ENCODE measurements around the gene ATP5F1D.

The ATP5F1D gene

DNA sequence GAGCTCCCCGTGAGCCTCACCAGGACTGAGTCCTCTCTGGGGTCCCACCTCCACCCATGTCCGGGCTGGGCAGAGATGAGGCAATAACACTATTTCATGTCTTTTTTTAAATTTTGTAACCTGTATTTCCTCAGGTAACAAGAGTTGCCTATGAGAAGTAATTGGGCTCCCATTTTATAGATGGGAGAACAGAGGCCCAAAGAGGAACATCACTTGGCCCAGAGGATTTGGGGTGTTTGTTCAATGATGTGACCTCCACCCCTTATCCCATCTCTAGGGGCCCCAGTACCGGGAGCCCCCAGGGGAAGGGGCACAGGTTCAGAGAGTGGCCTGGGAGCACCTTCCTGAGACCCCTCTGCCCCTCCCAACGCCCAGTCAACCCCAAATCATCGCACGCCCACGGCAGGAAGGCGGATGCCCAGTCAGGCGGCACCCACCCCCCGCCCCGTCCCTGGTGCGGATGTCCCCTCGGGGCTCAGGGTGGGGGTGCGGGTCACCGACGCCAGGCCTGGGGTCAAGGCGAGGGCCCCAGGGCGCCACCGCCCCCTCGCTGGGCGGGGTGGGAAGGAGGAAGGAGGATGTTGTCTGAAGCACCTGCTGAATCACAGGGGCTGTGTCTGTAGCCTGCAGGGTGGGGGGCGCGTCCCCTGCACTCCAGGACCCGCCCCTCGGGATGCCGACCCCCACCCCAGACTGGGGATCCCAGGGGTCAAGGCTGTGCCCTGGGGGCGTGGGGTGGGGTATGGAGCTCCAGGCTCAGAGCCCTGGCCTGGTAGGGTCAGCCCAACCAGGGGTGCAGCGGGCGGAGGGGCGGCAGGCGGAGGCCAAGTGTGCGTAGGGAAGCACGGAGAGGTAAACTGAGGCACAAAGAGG is 18.6 kb downstream of the ATP5F1D start:
- Histone ChIP-seq H4K20me1 (ENCODE audit: insufficient read depth) (no peaks in the 10 kb centered on the region), H3K4me2 (peak overlapping the region; percentile 86), H2AFZ (ENCODE audit: low read depth) (no peak overlapping the region), H3K36me3 (ENCODE audit: insufficient read depth) (no peaks in the 10 kb centered on the region; the same call in 1 of the 2 replicates), H3K9ac (peak overlapping the region; percentile 62; the same call in 1 of the 2 replicates), H3K79me2 (ENCODE audit: insufficient read depth, low read depth) (no peaks in the 10 kb centered on the region), H3K27me3 (ENCODE audit: insufficient read depth, low read depth) (no peaks in the 10 kb centered on the region), H3K27ac (peak overlapping the region; percentile 74), H3K4me1 (ENCODE audit: low read depth, poor library complexity, severe bottlenecking) (peaks cover 29% of the 10 kb centered on the region), H3K4me3 (IDR thresholded peaks at IDR 0.05; ENCODE audit: insufficient read depth, low read depth, low read length) (no peak overlapping the region)
- TF ChIP-seq, protein P1, sequence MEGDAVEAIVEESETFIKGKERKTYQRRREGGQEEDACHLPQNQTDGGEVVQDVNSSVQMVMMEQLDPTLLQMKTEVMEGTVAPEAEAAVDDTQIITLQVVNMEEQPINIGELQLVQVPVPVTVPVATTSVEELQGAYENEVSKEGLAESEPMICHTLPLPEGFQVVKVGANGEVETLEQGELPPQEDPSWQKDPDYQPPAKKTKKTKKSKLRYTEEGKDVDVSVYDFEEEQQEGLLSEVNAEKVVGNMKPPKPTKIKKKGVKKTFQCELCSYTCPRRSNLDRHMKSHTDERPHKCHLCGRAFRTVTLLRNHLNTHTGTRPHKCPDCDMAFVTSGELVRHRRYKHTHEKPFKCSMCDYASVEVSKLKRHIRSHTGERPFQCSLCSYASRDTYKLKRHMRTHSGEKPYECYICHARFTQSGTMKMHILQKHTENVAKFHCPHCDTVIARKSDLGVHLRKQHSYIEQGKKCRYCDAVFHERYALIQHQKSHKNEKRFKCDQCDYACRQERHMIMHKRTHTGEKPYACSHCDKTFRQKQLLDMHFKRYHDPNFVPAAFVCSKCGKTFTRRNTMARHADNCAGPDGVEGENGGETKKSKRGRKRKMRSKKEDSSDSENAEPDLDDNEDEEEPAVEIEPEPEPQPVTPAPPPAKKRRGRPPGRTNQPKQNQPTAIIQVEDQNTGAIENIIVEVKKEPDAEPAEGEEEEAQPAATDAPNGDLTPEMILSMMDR (conservative IDR thresholded peaks at IDR 0.05; ENCODE audit: low read depth, low read length): no peak

DNA sequence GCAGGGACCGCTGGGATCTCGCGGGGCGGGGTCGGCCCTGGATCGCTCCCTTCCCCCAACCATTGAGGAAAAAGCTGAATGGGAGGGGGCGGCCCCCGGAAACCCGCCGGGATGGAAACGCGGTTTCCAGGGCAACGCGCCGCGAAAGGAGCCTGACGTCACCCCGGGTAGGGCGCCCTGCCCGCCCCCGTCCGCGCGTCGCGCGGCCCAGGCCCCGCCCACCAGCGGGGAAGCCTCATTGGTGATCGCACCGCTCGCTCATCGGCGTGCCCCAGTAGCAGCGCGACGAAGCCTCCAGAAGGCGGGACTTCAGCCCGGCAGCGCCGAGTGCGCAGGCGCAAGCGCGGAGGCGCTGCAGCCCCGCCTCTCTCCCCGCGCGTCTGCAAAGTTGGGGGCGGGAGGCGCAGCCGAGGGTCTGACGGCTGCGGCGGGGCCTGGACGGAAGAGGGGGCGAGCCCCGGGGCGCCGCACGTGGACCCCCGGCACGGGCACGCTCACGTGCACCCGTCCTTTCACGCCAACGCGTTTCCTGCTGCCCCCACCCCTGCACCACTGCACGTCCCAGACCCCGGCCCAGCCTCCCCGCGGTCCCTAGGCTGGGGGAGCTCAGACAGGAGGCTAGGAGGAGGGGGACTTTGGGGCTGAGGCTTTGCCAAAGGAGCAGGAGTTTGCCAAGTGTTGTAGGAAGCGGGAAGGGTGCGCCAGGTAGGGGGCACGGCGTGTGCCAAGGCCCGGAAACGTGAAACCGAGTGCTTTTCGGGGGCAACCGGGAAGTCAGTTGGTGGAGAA is 19.4 kb downstream of the ATP5F1D start:
- Histone ChIP-seq H2AFZ (ENCODE audit: low read depth) (peak overlapping the region; percentile 34; the same call in 1 of the 2 replicates), H3K4me1 (ENCODE audit: low read depth, poor library complexity, severe bottlenecking) (peaks cover 32% of the 10 kb centered on the region), H4K20me1 (ENCODE audit: insufficient read depth) (no peaks in the 10 kb centered on the region), H3K4me2 (peak overlapping the region; percentile 99), H3K27me3 (ENCODE audit: insufficient read depth, low read depth) (no peaks in the 10 kb centered on the region), H3K36me3 (ENCODE audit: insufficient read depth) (no peaks in the 10 kb centered on the region), H3K9ac (peak overlapping the region; percentile 89), H3K79me2 (ENCODE audit: insufficient read depth, low read depth) (no peaks in the 10 kb centered on the region), H3K4me3 (IDR thresholded peaks at IDR 0.05; ENCODE audit: insufficient read depth, low read depth, low read length) (no peak overlapping the region), H3K27ac (peak overlapping the region; percentile 78)
- TF ChIP-seq, protein P1 (conservative IDR thresholded peaks at IDR 0.05; ENCODE audit: low read depth, low read length): no peak

DNA sequence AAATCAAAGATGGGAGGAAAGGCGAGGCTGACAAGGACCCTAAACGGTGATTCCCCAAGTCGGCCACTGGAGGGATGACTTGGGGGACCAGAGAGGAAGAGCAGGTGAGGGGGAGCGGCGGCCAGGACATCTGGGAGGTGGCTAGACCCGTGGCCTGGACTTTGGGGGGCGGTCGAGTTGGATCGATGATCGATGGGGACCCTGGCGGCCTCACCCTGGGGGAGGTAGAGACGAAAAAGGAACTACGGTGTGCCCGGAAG is 19.9 kb downstream of the ATP5F1D start:
- TF ChIP-seq, protein P1 (conservative IDR thresholded peaks at IDR 0.05; ENCODE audit: low read depth, low read length): no peak
- Histone ChIP-seq H3K4me1 (ENCODE audit: low read depth, poor library complexity, severe bottlenecking) (peaks cover 35% of the 10 kb centered on the region), H3K4me2 (peak overlapping the region; percentile 99), H2AFZ (ENCODE audit: low read depth) (peak overlapping the region; percentile 34; the same call in 1 of the 2 replicates), H3K27ac (peak overlapping the region; percentile 78), H3K36me3 (ENCODE audit: insufficient read depth) (no peaks in the 10 kb centered on the region), H3K79me2 (ENCODE audit: insufficient read depth, low read depth) (no peaks in the 10 kb centered on the region), H3K27me3 (ENCODE audit: insufficient read depth, low read depth) (no peaks in the 10 kb centered on the region), H4K20me1 (ENCODE audit: insufficient read depth) (no peaks in the 10 kb centered on the region), H3K9ac (peak overlapping the region; percentile 89), H3K4me3 (IDR thresholded peaks at IDR 0.05; ENCODE audit: insufficient read depth, low read depth, low read length) (no peak overlapping the region)

DNA sequence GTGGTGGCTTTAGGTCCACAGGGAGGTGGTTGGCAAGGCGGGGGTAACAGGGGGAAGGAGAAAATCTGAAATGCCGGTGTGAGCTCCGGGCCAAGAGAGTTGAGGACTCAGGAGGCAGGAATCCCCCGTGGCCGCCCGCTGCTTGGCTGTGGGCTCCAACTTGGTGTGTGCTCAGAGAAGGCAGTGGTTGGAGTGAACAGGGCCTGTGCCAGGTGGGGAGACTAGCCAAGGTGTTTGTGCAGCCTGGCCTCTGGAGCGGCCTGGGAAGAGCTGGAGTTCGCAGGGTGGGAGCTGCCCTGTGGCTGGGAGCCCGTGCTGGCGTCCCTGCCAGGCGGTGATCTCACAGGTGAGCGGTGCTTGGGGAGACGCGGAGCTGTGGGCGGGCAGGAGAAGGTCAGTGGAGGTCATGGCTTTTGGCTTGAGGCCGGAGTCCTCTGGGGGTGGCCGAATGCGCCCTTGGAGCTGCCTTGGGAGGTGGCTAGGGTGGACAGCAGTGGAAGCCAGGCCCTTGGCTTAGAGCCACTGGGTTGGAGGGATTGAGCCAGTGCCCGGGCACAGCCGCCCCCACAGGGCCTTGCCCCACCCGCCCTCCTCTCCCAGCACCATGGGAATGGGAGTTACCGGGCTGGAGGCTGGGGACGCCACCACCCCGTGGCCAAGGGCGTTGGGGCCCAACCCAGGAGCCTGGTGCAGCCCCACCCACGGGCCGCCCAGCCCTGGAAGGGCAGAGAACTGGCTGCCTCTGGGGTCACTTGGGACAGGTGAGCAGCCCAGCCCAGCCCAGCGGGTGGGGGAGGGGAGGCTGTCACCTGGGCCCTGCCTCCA is 20.5 kb downstream of the ATP5F1D start:
- peak overlapping the region; percentile 34; the same call in 1 of the 2 replicates for H2AFZ ChIP-seq (ENCODE audit: low read depth)
- TF ChIP-seq, protein P1 (conservative IDR thresholded peaks at IDR 0.05; ENCODE audit: low read depth, low read length): no peak

More for the DNA sequence above, 20.5 kb downstream of the ATP5F1D start:
- peaks cover 36% of the 10 kb centered on the region for H3K4me1 ChIP-seq (ENCODE audit: low read depth, poor library complexity, severe bottlenecking)
- H3K4me2 ChIP-seq: peak overlapping the region; percentile 99
- H3K27me3 ChIP-seq (ENCODE audit: insufficient read depth, low read depth): no peaks in the 10 kb centered on the region
- H3K36me3 ChIP-seq (ENCODE audit: insufficient read depth): no peaks in the 10 kb centered on the region
- H3K79me2 ChIP-seq (ENCODE audit: insufficient read depth, low read depth): no peaks in the 10 kb centered on the region
- no peak overlapping the region for H3K4me3 ChIP-seq (IDR thresholded peaks at IDR 0.05; ENCODE audit: insufficient read depth, low read depth, low read length)
- peak overlapping the region; percentile 78 for H3K27ac ChIP-seq
- peak overlapping the region; percentile 89 for H3K9ac ChIP-seq
- H4K20me1 ChIP-seq (ENCODE audit: insufficient read depth): no peaks in the 10 kb centered on the region
